ENCODE data around the gene SLC4A8.

The SLC4A8 gene

GRCh38 chr12:51528852-51529650 is 104.4 kb downstream of the SLC4A8 start:
- no peak for DNase-seq

GRCh38 chr12:51529651-51529970 is 105.0 kb downstream of the SLC4A8 start:
- no peak for DNase-seq

- DNase-seq = no peak
These were observed 105.6 kb downstream of the SLC4A8 start for GRCh38 chr12:51530208-51530607.

GRCh38 chr12:51531284-51531977 is 106.8 kb downstream of the SLC4A8 start:
- DNase-seq = no peak

GRCh38 chr12:51531978-51532497 is 107.4 kb downstream of the SLC4A8 start:
- DNase-seq = peak; percentile 79

- DNase-seq = no peak
These were observed 109.2 kb downstream of the SLC4A8 start for GRCh38 chr12:51533799-51534198.

GRCh38 chr12:51534216-51535074 is 109.8 kb downstream of the SLC4A8 start:
- no peak for DNase-seq

- no peak for DNase-seq
These were observed 111.5 kb downstream of the SLC4A8 start for GRCh38 chr12:51536159-51536558.

- DNase-seq = no peak
These were observed 113.5 kb downstream of the SLC4A8 start for GRCh38 chr12:51538149-51538548.

GRCh38 chr12:51538599-51538998 is 114.0 kb downstream of the SLC4A8 start:
- no peak for DNase-seq

- DNase-seq = no peak
These were observed 116.4 kb downstream of the SLC4A8 start for GRCh38 chr12:51540996-51541395.

GRCh38 chr12:51546097-51546496 is 121.5 kb downstream of the SLC4A8 start:
- DNase-seq = no peak

- no peak for DNase-seq
These were observed 123.0 kb downstream of the SLC4A8 start for GRCh38 chr12:51547606-51548005.

GRCh38 chr12:51548241-51548640 is 123.6 kb downstream of the SLC4A8 start:
- DNase-seq = no peak

- no peak for DNase-seq
These were observed 125.0 kb downstream of the SLC4A8 start for GRCh38 chr12:51549637-51550036.
